ENCODE data around the gene C10orf71.

- TF ChIP-seq POLR2AphosphoS5 (IDR thresholded peaks at IDR 0.05) (no peak), POLR2A (IDR thresholded peaks at IDR 0.05) (no peak), CTCF (IDR thresholded peaks at IDR 0.05) (no peak), EP300 (IDR thresholded peaks at IDR 0.05) (no peak)
Observed at GRCh38 chr10:49304137-49304536, 5.2 kb downstream of the C10orf71 start.
